ENCODE results near the gene CHI3L2.

GRCh38 chr1:111221276-111221632 is 6.3 kb upstream of the CHI3L2 start:
- no peak for TF ChIP-seq REST (IDR thresholded peaks at IDR 0.05; ENCODE audit: insufficient read depth in 1 of 2, low read depth in 2 of 2, low read length in 2 of 2)
- TF ChIP-seq SIN3A (IDR thresholded peaks at IDR 0.05; ENCODE audit: borderline replicate concordance, insufficient read depth, low read length) = no peak
- TF ChIP-seq POLR2AphosphoS5 (IDR thresholded peaks at IDR 0.05; ENCODE audit: low read depth, low read length) = no peak
- no peak for TF ChIP-seq TAF1 (IDR thresholded peaks at IDR 0.05; ENCODE audit: borderline replicate concordance, insufficient read depth, low read length)
- no peak for TF ChIP-seq FOXP2 (optimal IDR thresholded peaks at IDR 0.05; ENCODE audit: borderline replicate concordance, extremely low read depth, extremely low read length, insufficient read depth)
